Measurements from ENCODE around the gene TBC1D2B. TPM values are rescaled to one million over a fixed set of nuclear protein-coding genes. Genes with fewer than 3 reads are reported as not detected.

Gene TBC1D2B
- total and polyA plus RNA-seq, 2 of the 4 experiments (the other 2 are of a cell fraction) = 17.7 to 28.3 TPM

DNA sequence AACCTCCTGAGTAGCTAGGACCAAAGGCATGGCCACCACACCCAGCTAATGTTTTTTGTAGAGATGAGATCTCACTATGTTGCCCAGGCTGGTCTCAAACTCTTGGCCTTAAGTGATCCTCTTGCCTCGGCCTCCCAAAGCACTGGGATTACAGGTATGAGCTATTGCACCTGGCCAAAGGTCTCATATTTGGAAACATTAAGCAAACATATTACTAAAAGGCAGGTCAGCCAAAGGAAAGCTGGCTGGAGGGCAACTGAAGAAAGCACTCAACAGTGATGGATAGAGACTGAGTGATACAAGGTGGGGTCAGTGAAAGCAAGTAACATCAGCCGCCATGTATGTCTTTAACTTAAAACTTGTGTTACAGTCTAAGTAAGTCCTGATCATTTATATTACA, 57.5 kb downstream of the TBC1D2B start:
- no peak overlapping the region for H3K4ac ChIP-seq (ENCODE audit: low read depth, low read length)
- H3K27me3 ChIP-seq (ENCODE audit: control insufficient read depth, insufficient read depth, low read length) = no peaks in the 10 kb centered on the region
- no peak for DNase-seq
- no peak overlapping the region for H2BK5ac ChIP-seq (ENCODE audit: low read depth, low read length, poor library complexity, severe bottlenecking)
- H3K18ac ChIP-seq (ENCODE audit: low read depth, low read length) = no peak overlapping the region
- BruUV-seq (replicated peaks) = no TSS peak
- H3K4me2 ChIP-seq (ENCODE audit: low read depth, low read length) = no peak overlapping the region
- H3K9me1 ChIP-seq (ENCODE audit: insufficient read depth, low read length) = peaks cover 14% of the 10 kb centered on the region; the same call in 1 of the 2 replicates
- H3K79me1 ChIP-seq (ENCODE audit: low read depth in 1 of 2, low read length in 2 of 2) = peaks cover 7 to 41% of the 10 kb centered on the region in 2 experiments
- H4K8ac ChIP-seq (ENCODE audit: low read depth in 2 of 2, low read length in 2 of 2) = no peak overlapping the region
- no peak overlapping the region for H4K5ac ChIP-seq (ENCODE audit: low read depth, low read length)
- ChIA-PET POLR2A (ENCODE audit: unreplicated experiment) (no interaction called here), CTCF (no interaction called here)
- H2BK15ac ChIP-seq (ENCODE audit: low read depth, low read length) = no peak overlapping the region
- TF ChIP-seq RCOR1 (IDR thresholded peaks at IDR 0.05; ENCODE audit: insufficient replicate concordance, low read length) (no peak), FOS (IDR thresholded peaks at IDR 0.05; ENCODE audit: low read depth, low read length) (no peak), RFX5 (IDR thresholded peaks at IDR 0.05; ENCODE audit: low read depth, low read length) (no peak), MAZ (IDR thresholded peaks at IDR 0.05; ENCODE audit: borderline replicate concordance, low read depth, low read length) (no peak), MAFK (IDR thresholded peaks at IDR 0.05; ENCODE audit: low read depth, low read length) (no peak), BHLHE40 (IDR thresholded peaks at IDR 0.05; ENCODE audit: low read depth, low read length) (no peak), CHD1 (IDR thresholded peaks at IDR 0.05; ENCODE audit: low read depth, low read length) (no peak), SMC3 (IDR thresholded peaks at IDR 0.05; ENCODE audit: low read depth, low read length) (no peak), CEBPB (IDR thresholded peaks at IDR 0.05; ENCODE audit: low read depth, low read length) (no peak)
- TF ChIP-seq, protein P1, sequence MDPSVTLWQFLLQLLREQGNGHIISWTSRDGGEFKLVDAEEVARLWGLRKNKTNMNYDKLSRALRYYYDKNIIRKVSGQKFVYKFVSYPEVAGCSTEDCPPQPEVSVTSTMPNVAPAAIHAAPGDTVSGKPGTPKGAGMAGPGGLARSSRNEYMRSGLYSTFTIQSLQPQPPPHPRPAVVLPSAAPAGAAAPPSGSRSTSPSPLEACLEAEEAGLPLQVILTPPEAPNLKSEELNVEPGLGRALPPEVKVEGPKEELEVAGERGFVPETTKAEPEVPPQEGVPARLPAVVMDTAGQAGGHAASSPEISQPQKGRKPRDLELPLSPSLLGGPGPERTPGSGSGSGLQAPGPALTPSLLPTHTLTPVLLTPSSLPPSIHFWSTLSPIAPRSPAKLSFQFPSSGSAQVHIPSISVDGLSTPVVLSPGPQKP (IDR thresholded peaks at IDR 0.05; ENCODE audit: borderline replicate concordance, low read depth, low read length) = no peak
- TF ChIP-seq, protein P2, sequence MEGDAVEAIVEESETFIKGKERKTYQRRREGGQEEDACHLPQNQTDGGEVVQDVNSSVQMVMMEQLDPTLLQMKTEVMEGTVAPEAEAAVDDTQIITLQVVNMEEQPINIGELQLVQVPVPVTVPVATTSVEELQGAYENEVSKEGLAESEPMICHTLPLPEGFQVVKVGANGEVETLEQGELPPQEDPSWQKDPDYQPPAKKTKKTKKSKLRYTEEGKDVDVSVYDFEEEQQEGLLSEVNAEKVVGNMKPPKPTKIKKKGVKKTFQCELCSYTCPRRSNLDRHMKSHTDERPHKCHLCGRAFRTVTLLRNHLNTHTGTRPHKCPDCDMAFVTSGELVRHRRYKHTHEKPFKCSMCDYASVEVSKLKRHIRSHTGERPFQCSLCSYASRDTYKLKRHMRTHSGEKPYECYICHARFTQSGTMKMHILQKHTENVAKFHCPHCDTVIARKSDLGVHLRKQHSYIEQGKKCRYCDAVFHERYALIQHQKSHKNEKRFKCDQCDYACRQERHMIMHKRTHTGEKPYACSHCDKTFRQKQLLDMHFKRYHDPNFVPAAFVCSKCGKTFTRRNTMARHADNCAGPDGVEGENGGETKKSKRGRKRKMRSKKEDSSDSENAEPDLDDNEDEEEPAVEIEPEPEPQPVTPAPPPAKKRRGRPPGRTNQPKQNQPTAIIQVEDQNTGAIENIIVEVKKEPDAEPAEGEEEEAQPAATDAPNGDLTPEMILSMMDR (conservative IDR thresholded peaks at IDR 0.05; ENCODE audit: low read depth, low read length) = no peak
- TF ChIP-seq, protein P3, sequence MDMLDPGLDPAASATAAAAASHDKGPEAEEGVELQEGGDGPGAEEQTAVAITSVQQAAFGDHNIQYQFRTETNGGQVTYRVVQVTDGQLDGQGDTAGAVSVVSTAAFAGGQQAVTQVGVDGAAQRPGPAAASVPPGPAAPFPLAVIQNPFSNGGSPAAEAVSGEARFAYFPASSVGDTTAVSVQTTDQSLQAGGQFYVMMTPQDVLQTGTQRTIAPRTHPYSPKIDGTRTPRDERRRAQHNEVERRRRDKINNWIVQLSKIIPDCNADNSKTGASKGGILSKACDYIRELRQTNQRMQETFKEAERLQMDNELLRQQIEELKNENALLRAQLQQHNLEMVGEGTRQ (IDR thresholded peaks at IDR 0.05; ENCODE audit: low read depth, low read length) = no peak
- H4K91ac ChIP-seq (ENCODE audit: insufficient read depth, low read depth, low read length) = no peak overlapping the region
- H2AK5ac ChIP-seq (ENCODE audit: low read depth, low read length) = no peak overlapping the region
- no peaks in the 10 kb centered on the region for H3K9me3 ChIP-seq (ENCODE audit: control insufficient read depth, insufficient read depth, low read length)
- H2AK9ac ChIP-seq (replicated peaks; ENCODE audit: low read depth, low read length, poor library complexity) = no peak overlapping the region
- no peak overlapping the region for H3K9ac ChIP-seq (ENCODE audit: low read depth, low read length)
- peaks cover 2% of the 10 kb centered on the region; the same call in 1 of the 2 replicates for H4K20me1 ChIP-seq (ENCODE audit: insufficient read depth, low read length)
- H3K23ac ChIP-seq (ENCODE audit: low read depth, low read length) = no peak overlapping the region
- in situ Hi-C loops (cut with MboI; ENCODE audit: low sequenced_read_pairs) = no loop called here
- WGBS, 2 experiments (ENCODE audit: extremely low coverage in 2 of 2, insufficient read length in 1 of 2) = no CpG with 5 or more reads among the region's 2 CpGs
- H3K56ac ChIP-seq (ENCODE audit: extremely low read depth, insufficient read depth, low read length) = no peak overlapping the region
- peaks cover 51% of the 10 kb centered on the region for H3K36me3 ChIP-seq (ENCODE audit: control insufficient read depth, insufficient read depth, low read length)
- no peak overlapping the region for H2BK120ac ChIP-seq (ENCODE audit: low read depth, low read length)
- intact Hi-C loops (cut with micrococcal nuclease) = no loop called here
- H3K4me3 ChIP-seq (ENCODE audit: insufficient read depth, low read depth, low read length) = no peak overlapping the region
- dilution Hi-C loops (cut with HindIII; ENCODE audit: low sequenced_read_pairs, unreplicated experiment) = no loop called here
- no peak overlapping the region for H3K27ac ChIP-seq (ENCODE audit: insufficient read depth, low read length)
- H2BK20ac ChIP-seq (ENCODE audit: low read depth, low read length) = no peak overlapping the region
- no peak for ATAC-seq (ENCODE audit: low read depth)
- no peak overlapping the region for H3K14ac ChIP-seq (replicated peaks; ENCODE audit: low read depth, low read length)
- H2AFZ ChIP-seq (replicated peaks; ENCODE audit: low read length, poor library complexity) = no peak overlapping the region
- peaks cover 9% of the 10 kb centered on the region for H3K4me1 ChIP-seq (ENCODE audit: control insufficient read depth, insufficient read depth, low read length)

All from IMR-90 (cell line).